ENCODE results near the gene SLC24A3.

Gene SLC24A3

DNA sequence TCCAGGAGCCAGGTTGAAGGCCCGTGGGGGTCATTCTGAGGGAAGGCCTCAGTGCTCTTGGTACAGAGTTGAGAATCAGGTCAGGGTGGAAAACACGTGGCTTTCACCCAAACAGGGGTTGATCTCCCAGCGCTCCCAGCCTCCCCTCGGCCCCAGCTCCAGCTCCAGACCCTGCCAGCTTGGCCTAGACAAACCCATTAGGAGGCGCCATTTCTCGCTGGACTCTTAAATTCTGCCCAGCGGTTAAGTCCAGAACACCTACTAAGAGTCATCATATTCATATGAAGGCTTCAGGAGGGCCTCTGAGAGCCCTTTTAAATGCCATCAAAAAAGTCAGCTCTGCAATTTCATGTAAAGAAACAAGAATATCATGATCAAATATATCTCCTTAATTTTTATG lies 387.6 kb downstream of the SLC24A3 start:
- TF ChIP-seq, protein P1, sequence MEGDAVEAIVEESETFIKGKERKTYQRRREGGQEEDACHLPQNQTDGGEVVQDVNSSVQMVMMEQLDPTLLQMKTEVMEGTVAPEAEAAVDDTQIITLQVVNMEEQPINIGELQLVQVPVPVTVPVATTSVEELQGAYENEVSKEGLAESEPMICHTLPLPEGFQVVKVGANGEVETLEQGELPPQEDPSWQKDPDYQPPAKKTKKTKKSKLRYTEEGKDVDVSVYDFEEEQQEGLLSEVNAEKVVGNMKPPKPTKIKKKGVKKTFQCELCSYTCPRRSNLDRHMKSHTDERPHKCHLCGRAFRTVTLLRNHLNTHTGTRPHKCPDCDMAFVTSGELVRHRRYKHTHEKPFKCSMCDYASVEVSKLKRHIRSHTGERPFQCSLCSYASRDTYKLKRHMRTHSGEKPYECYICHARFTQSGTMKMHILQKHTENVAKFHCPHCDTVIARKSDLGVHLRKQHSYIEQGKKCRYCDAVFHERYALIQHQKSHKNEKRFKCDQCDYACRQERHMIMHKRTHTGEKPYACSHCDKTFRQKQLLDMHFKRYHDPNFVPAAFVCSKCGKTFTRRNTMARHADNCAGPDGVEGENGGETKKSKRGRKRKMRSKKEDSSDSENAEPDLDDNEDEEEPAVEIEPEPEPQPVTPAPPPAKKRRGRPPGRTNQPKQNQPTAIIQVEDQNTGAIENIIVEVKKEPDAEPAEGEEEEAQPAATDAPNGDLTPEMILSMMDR (IDR thresholded peaks at IDR 0.05; ENCODE audit: unreplicated experiment in 3 of 3), result no peak
- peaks cover 8% of the 10 kb centered on the region for H3K27me3 Mint-ChIP-seq (ENCODE audit: low read depth)
- H3K4me1 Mint-ChIP-seq, result peaks cover 36% of the 10 kb centered on the region
- H3K9me3 Mint-ChIP-seq, result no peaks in the 10 kb centered on the region
- H3K36me3 Mint-ChIP-seq (ENCODE audit: low read depth), result no peaks in the 10 kb centered on the region
- H3K4me3 Mint-ChIP-seq, result no peak overlapping the region
- no peak overlapping the region for H3K27ac Mint-ChIP-seq

DNA sequence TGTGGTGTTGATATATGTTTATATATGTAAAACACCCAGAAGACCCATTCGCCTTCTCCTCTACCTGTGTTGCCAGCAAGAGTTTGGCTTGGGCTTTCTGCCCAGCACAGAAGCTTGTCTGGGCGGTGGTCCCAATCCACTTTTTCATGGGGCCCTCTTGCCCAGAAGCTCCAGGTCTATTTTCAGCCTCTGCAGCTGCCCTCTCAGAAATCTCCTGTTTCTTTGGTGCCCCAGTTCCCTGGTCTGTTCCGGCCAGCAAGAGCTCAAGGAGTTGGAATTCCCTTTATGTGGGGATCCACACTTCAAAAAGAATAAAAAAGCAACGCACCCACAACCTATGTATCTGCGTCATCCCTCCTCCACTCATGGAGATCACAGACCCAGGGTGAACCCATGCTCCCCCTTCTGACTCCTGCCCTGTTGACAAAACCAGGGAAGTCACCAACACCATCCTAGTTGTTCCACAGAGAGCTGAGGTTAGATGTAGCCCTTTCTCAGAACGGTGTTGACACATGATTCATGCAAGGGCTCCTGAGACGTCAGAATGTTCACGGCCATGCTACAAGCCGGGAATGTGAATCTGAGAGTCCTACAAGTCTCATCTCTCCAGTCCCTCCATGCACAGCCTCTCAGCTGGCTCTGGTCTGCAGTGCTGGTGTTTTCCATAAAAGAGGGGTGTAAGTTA lies 388.8 kb downstream of the SLC24A3 start:
- TF ChIP-seq, protein P1 (IDR thresholded peaks at IDR 0.05; ENCODE audit: unreplicated experiment in 3 of 3), result no peak
- H3K9me3 Mint-ChIP-seq, result no peaks in the 10 kb centered on the region
- H3K4me3 Mint-ChIP-seq, result no peak overlapping the region
- H3K36me3 Mint-ChIP-seq (ENCODE audit: low read depth), result no peaks in the 10 kb centered on the region
- peaks cover 8% of the 10 kb centered on the region for H3K27me3 Mint-ChIP-seq (ENCODE audit: low read depth)
- peak overlapping the region; percentile 42 to 72 (median 55) for H3K27ac Mint-ChIP-seq
- peaks cover 48% of the 10 kb centered on the region for H3K4me1 Mint-ChIP-seq

DNA sequence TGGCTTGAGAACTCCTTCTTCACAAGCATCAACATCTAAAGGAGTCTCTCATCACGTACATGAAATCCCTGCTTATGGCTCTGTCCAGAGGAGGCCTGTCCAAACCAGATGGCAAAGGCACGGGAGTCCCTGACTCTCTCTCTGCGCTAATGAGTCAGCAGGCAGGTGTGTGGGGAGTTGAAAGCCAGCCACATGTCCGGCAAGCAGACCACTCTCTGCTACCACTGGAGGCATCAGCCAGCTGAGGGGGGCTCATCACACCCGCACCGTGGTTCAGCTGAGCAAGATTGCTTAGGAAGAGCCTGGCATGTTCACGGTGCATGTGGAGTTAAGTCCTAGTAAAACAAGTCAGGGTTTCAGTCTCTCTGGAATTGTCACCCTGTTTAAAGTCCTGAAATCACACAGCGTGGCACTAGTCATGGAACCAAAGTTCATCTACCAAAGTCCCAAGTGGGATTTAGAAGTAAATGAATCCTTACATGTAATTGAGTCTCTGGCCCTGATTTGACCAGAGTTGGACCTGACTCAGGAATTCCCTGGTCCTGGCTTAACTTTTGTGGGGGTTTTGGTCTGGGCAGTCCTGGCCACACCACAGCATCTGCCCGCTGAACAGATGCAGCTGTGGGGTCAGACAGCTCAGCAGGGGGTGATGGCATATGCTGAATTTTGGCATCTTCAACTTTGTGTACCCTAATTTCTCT lies 390.4 kb downstream of the SLC24A3 start:
- Mint-ChIP-seq H3K4me1 (peaks cover 64% of the 10 kb centered on the region), H3K36me3 (ENCODE audit: low read depth) (no peaks in the 10 kb centered on the region), H3K27me3 (ENCODE audit: low read depth) (peaks cover 4% of the 10 kb centered on the region), H3K4me3 (peak overlapping the region in 1 of 3 experiments; percentile 36), H3K27ac (peak overlapping the region; percentile 13 to 81 (median 72)), H3K9me3 (no peaks in the 10 kb centered on the region)
- TF ChIP-seq, protein P1 (IDR thresholded peaks at IDR 0.05; ENCODE audit: unreplicated experiment in 3 of 3), result no peak

DNA sequence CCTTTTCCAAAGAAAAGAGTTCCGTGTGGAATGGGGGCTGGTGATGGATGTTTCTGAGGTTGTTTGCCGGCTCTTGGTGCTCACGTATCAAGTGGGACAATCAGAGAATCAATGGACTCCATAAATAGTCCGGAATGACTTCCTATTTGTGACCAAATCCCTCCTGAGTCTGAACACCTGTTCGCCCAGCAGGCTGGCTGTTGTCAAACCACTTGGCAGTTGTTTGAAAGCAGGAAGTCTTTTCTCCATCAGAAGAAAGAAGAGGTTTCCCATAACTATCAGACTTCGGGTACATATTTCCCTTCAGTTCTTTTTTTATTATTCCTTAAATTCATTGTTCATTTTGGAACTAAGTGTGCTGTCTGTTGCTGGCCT lies 390.9 kb downstream of the SLC24A3 start:
- TF ChIP-seq, protein P1 (IDR thresholded peaks at IDR 0.05; ENCODE audit: unreplicated experiment in 3 of 3), result no peak
- Mint-ChIP-seq H3K27me3 (ENCODE audit: low read depth) (peaks cover 4% of the 10 kb centered on the region), H3K4me1 (peaks cover 64% of the 10 kb centered on the region), H3K4me3 (peak overlapping the region in 1 of 3 experiments; percentile 36), H3K36me3 (ENCODE audit: low read depth) (no peaks in the 10 kb centered on the region), H3K9me3 (no peaks in the 10 kb centered on the region), H3K27ac (peak overlapping the region in 2 of 3 experiments; percentile 72 to 81)

DNA sequence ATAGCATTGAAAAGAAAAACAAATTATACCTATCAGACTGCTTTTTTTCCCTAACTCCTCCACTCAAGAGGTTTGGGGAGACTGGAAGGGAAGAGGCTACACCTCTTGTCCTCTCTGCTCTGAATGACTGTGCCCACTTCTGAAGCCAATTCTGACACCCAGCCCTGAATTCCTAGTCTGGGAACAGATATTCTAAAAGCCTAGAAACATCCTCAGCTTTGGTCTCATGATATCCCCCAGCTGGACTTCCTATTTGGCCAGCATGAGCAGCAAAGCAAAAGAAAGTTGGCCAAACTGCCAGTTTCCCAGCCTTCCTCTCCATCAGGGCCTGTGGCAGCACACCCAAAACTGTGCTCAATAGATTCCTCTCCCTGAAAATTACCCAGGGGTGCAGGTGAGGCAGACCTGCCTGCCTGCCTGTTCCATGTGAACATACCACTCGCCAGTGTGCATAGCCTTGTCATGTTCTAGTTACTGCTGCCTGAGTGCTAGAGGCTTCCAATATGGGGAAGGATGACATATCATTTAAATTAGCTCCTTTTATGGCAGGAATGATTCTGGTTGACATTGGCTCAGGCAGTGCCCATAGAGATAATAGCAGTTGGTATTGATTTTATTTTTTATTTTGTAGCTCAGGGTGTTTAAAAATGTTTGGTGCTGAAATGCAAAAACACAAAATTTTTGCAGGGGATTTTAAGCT lies 393.5 kb downstream of the SLC24A3 start:
- peaks cover 4% of the 10 kb centered on the region for H3K27me3 Mint-ChIP-seq (ENCODE audit: low read depth)
- H3K9me3 Mint-ChIP-seq, result no peaks in the 10 kb centered on the region
- H3K27ac Mint-ChIP-seq, result peak overlapping the region in 2 of 3 experiments; percentile 42 to 81
- TF ChIP-seq, protein P1 (IDR thresholded peaks at IDR 0.05; ENCODE audit: unreplicated experiment in 3 of 3), result no peak
- no peaks in the 10 kb centered on the region for H3K36me3 Mint-ChIP-seq (ENCODE audit: low read depth)
- peak overlapping the region in 1 of 3 experiments; percentile 71 for H3K4me3 Mint-ChIP-seq
- peaks cover 71% of the 10 kb centered on the region for H3K4me1 Mint-ChIP-seq

Data from nephron (organoid).